ENCODE measurements around the gene PCSK1N. TPM values are rescaled to one million over a fixed set of nuclear protein-coding genes. Genes with fewer than 3 reads are reported as not detected.
A peak's percentile ranks its signal among the peaks of the same experiment; 100 is the strongest.
"Not testable (repeated sequence)": the region's sequence is repeated elsewhere in the genome, so short reads cannot be mapped to it uniquely, and the experiment has no call there.

Gene PCSK1N, protein sequence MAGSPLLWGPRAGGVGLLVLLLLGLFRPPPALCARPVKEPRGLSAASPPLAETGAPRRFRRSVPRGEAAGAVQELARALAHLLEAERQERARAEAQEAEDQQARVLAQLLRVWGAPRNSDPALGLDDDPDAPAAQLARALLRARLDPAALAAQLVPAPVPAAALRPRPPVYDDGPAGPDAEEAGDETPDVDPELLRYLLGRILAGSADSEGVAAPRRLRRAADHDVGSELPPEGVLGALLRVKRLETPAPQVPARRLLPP
- total RNA-seq (2014; rRNA removed): 1.8 and 3.2 TPM in 2 replicates
- 2.6 TPM for polyA plus RNA-seq (2012)

- no peak for DNase-seq (ENCODE audit: low read depth)
Measured at GRCh38 chrX:48835524-48836329, at the start of gene PCSK1N. Gene PCSK1N (minus strand): TSS chrX:48835610. CDS start chrX:48835532, 78 bp downstream.

DNA sequence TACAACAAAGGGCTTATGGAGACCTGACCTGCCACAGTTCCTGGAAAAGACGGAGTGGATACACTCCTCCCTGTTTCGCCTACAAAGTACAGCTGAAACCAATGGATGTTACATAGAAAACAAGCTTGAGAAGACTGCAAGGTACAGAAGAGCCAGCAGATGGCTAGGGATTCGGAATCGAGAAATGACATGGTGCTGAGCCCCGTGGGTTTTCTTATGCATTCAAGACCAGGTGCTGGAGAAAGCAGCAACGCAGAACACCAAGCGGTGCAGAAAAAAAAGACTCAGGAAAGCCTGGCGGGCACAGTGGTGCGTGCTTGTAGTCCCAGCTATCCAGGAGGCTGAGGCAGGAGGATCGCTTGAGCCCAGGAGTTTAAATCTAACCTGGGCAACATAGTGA, 48.3 kb upstream of the PCSK1N start:
- DNase-seq (ENCODE audit: low read depth): no peak

DNA sequence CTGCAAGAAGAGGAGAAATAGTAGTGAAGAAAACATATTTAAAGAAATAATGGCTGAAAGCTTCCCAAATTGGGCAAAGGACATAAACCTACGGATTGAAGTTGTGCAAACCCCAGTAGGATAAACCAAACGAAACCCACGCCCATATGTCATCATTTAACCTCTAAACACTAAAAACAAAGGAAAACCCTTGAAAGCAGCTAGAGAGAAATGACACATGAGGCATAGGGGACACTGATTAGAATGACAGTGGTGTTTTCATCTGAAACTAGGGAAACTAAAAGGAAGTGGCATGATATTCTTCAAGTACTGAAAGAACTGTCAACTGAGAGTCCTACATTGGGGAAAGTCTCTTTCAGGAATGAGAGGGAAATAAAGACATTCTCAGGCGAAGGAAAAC, 41.5 kb upstream of the PCSK1N start:
- DNase-seq (ENCODE audit: low read depth): not testable (repeated sequence)

DNA sequence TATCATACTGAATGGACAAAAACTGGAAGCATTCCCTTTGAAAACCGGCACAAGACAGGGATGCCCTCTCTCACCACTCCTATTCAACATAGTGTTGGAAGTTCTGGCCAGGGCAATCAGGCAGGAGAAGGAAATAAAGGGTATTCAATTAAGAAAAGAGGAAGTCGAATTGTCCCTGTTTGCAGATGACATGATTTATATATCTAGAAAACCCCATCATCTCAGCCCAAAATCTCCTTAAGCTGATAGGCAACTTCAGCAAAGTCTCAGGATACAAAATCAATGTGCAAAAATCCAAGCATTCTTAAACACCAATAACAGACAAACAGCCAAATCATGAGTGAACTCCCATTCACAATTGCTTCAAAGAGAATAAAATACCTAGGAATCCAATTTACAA, 36.6 kb upstream of the PCSK1N start:
- DNase-seq (ENCODE audit: low read depth): not testable (repeated sequence)

DNA sequence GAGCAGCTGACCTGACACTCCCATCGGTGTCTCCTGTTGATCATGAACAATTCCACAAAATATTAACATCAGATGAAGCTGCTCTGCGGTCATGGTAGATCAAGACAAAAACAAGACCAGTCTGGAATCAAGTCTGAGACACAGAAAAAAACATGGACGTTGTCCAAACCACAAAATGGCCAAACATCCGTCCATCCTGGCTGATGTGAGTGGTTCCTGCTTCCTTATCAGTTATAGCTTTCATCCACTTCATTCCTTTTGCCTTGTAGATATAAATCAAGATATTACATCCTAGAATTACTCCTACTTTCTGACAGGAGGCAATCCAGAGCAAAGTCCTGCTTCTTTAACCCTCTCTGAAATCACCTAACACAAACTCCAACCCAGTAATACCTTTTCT, 28.8 kb upstream of the PCSK1N start:
- DNase-seq (ENCODE audit: low read depth): peak; percentile 49

DNA sequence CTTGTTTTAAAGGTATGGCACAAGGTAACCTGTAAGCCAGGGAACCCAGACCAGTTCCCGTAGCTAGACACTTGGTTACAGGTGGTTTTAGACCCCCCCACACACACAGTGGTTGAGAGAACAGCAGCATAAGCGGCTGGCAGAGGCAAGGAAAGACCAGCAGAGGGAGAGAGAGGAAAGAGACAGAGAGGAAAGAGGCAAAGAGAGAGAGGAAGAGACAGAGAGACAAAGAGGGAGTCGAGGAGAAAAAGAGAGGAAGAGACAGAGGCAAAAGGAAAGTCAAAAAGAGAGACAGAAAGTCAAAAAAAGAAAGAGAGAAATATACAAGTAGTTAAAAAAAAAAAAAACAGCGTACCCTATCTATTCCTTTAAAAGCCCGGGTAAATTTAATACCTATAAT, 19.5 kb upstream of the PCSK1N start:
- no peak for DNase-seq (ENCODE audit: low read depth)

GRCh38 chrX:48854121-48854804, 18.9 kb upstream of the PCSK1N start:
- not testable (repeated sequence) for DNase-seq (ENCODE audit: low read depth)

DNA sequence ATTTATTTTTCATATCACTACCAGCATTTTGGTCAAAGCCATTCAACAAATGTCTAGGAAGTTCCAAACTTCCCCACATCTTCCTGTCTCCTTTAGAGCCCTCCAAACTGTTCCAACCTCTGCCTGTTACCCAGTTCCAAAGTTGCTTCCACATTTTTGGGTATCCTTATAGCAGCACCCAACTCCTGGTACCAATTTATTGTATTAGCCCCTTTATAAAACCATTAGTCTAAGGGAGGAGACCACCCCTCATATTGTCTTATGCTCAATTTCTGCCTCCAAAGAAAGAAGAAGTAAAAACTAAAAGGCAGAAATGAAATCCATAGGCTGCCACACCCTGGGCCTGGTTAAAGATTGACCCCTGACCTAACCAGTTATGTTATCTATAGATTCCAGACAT, 18.1 kb upstream of the PCSK1N start:
- DNase-seq (ENCODE audit: low read depth): not testable (repeated sequence)

- no peak for DNase-seq (ENCODE audit: low read depth)
Measured at GRCh38 chrX:48852857-48853256, 17.4 kb upstream of the PCSK1N start.

- DNase-seq (ENCODE audit: low read depth): no peak
Measured at GRCh38 chrX:48848847-48849246, 13.4 kb upstream of the PCSK1N start.

DNA sequence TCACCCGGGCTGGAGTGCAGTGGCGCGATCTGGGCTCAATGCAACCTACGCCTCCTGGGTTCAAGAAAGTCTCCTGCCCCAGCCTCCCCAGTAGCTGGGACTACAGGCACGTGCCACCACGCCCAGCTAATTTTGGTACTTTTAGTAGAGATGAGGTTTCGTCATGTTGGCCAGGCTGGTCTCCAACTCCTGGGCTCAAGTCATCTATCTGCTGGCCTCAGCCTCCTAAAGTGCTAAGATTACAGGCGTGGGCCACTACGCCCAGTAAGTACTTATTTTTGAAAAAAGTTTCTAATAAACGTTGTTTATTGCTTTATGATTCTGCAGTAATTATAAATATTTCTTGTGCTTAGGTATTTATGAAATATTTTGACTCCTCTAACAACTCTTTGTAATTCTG, 4.3 kb upstream of the PCSK1N start:
- no peak for DNase-seq (ENCODE audit: low read depth)

- no peak for DNase-seq (ENCODE audit: low read depth)
Measured at GRCh38 chrX:48834383-48834709, 1.1 kb downstream of the PCSK1N start.

GRCh38 chrX:48833542-48834138, 1.8 kb downstream of the PCSK1N start:
- no peak for DNase-seq (ENCODE audit: low read depth)

DNA sequence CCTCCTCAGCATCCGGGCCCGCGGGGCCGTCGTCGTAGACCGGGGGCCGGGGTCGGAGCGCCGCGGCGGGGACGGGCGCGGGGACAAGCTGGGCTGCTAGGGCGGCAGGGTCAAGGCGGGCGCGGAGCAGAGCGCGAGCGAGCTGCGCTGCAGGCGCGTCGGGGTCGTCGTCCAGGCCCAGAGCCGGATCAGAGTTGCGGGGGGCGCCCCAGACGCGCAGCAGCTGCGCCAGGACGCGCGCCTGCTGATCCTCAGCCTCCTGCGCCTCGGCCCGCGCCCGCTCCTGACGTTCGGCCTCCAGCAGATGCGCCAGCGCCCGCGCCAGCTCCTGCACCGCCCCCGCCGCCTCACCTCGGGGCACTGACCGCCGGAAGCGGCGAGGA, 3.5 kb downstream of the PCSK1N start:
- DNase-seq (ENCODE audit: low read depth): no peak

- DNase-seq (ENCODE audit: low read depth): no peak
Measured at GRCh38 chrX:48831136-48831908, 4.1 kb downstream of the PCSK1N start.

DNA sequence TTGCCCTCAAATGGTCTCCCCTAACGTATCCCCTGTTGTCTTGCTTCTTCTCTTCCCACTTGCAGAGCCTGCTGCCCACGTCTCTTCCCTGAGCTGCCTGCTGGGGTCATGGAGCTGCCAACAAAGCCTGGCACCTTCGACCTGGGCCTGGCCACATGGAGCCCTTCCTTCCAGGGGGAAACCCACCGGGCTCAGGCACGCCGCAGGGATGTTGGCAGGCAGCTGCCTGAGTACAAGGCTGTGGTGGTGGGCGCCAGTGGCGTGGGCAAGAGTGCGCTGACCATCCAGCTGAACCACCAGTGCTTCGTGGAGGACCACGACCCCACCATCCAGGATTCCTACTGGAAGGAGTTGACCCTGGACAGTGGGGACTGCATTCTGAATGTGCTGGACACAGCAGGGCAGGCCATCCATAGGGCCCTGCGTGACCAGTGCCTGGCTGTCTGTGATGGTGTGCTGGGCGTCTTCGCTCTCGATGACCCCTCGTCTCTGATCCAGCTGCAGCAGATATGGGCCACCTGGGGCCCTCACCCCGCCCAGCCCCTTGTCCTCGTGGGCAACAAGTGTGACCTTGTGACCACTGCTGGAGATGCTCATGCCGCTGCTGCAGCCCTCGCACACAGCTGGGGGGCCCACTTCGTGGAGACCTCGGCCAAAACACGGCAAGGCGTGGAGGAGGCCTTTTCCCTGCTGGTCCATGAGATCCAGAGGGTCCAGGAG, 6.2 kb downstream of the PCSK1N start:
- DNase-seq (ENCODE audit: low read depth): no peak

GRCh38 chrX:48827654-48827968, 7.8 kb downstream of the PCSK1N start:
- no peak for DNase-seq (ENCODE audit: low read depth)

DNA sequence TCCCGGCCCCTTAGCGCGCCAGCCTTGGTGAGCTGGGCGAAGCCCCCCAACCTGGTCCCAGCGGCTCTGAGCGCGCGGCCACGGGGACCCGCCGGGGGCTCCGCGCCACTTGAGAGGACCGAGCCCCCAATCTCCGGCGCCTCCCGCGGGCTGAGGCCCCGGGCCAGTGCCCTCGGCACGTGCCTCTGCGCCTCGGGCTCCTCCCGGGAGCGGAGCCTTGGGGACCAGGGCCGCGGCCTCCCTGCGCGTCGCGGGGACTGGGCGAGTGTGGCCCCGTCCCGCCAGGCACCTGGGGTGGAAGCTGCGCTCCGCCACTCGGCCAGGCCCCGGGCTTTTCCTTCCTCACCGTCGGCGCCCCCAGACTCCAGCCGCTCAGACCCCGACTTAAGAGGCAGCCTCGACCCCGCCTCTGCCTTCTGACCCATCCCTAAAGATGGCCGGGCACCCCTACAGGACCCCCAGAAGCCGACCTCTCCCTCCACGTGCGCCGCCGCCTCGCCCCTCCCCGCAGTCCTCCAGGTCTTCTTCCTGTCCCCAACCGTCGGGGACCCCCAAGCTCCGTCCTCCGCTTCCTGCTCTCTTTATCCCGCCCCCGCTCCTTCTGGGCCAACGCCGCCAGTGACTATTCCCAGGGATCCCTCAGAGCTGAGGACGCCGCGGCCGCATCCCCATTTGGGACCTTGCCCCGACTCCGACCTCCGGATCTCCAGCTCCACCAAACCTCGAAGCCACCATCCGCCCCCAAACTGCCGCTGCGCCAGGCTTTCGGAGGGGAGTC, 8.3 kb downstream of the PCSK1N start:
- no peak for DNase-seq (ENCODE audit: low read depth)

DNA sequence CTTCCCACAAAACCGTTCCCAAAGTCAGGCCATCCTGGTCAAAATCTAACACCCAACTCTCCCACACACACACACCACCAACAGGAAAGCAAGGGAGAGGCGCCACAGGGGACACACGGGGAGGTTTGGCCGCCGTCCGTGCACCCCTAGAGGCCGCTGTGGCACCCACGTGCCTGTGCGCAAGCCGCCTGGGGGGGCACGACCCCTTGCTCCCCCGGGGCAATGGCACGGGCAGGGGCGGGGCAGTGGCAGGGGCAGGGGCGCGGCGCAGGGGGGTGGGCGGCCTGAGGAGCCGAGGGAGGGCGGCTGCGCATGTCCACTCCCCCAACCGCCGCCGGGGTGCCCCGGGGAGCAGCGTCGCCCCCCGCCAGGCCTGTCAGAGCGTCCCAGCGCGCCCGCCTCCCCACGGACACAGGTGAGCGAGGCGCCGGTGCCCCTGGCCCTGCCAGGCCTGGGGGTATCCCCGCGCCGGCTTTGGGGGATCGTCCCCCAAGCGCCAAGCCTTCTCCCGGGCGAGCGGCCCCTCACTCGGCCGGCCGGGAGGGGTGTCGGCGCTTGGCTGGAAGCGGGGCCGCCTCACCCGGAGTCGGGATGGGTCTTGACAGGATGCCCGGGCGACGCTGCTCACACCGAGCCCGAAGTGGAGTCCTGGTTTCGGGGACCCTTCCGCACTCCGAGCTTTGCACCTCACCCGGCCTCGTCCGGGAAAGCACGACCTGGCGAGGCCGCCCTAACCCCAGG, 9.1 kb downstream of the PCSK1N start, which contains the start of gene ERAS:
ERAS (plus strand) TSS at position 379 of the 741 bp plus-strand sequence. CDS start 2,611 bp downstream, outside the sequence.
- DNase-seq (ENCODE audit: low read depth): no peak
